Upper lobe of left lung (tissue), 4 donors: ENCODE results near the gene CENPP.

Experiments
- POLR2AphosphoS5 ChIP-seq, 2 donors: sonication (generic); formaldehyde crosslinking; IDR thresholded peaks; one replicate each; pipeline ENCODE4 v1.5.1; 2017; ENCODE audit warnings: antibody characterized with exemption in 2 of 2
- TF ChIP-seq, protein P1 (sequence below), 6 experiments: fragments of 450-650 bp in 4 of 6; fragments of 200-600 bp in 2 of 6; sonication (generic) in 2 of 6; IDR thresholded peaks; one replicate each; pipeline ENCODE4 v1.5.1; 2016 to 2019; ENCODE audit warnings: antibody characterized with exemption in 6 of 6

DNA sequence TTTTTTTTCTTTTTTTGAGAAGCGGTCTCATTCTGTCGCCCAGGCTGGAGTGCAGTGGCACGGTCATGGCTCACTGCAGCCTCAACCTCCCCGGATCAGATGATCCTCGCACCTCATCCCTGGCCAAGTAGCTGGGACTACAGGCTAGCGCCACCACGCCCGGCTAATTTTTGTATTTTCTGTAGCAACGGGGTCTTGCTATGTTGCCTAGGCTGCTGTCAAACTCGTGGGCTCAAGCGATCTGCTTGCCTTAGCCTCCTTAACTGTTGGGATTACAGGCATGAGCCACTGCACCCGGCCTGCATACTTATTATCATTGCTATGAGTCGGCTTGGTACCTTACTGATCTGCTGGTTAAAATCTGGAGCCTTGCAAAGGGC lies 31.5 kb upstream of the CENPP start:
- TF ChIP-seq, protein P1, sequence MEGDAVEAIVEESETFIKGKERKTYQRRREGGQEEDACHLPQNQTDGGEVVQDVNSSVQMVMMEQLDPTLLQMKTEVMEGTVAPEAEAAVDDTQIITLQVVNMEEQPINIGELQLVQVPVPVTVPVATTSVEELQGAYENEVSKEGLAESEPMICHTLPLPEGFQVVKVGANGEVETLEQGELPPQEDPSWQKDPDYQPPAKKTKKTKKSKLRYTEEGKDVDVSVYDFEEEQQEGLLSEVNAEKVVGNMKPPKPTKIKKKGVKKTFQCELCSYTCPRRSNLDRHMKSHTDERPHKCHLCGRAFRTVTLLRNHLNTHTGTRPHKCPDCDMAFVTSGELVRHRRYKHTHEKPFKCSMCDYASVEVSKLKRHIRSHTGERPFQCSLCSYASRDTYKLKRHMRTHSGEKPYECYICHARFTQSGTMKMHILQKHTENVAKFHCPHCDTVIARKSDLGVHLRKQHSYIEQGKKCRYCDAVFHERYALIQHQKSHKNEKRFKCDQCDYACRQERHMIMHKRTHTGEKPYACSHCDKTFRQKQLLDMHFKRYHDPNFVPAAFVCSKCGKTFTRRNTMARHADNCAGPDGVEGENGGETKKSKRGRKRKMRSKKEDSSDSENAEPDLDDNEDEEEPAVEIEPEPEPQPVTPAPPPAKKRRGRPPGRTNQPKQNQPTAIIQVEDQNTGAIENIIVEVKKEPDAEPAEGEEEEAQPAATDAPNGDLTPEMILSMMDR (IDR thresholded peaks at IDR 0.05) = no peak
- no peak for TF ChIP-seq POLR2AphosphoS5 (IDR thresholded peaks at IDR 0.05)
